HepG2 (cell line): ENCODE results near the gene CCNL1. TPM values are rescaled to one million over a fixed set of nuclear protein-coding genes. Genes with fewer than 3 reads are reported as not detected.

ENCODE experiments used
- ARID5B ChIP-seq: IDR thresholded peaks from 2 replicates; pipeline ENCODE4 v1.4.0; 2020; ENCODE audit warnings: mild to moderate bottlenecking, missing genetic modification reagents
- ETV6 ChIP-seq: sonication (generic); formaldehyde crosslinking; conservative IDR thresholded peaks from 2 replicates; pipeline ENCODE4 v1.4.0; 2020; ENCODE audit warnings: missing genetic modification reagents
- FOXK2 ChIP-seq: fragments of 450-650 bp; IDR thresholded peaks from 2 replicates; pipeline ENCODE4 v1.6.1; 2016
- HINFP ChIP-seq: sonication (generic); formaldehyde crosslinking; IDR thresholded peaks from 2 replicates; pipeline ENCODE4 v1.4.0; 2020; ENCODE audit warnings: low read depth, mild to moderate bottlenecking, missing genetic modification reagents
- KLF16 ChIP-seq, 2 experiments: sonication (generic) in 1 of 2; formaldehyde crosslinking in 1 of 2; IDR thresholded peaks; 2 replicates each; pipeline versions ENCODE4 v1.6.1 to v1.8.0; 2016 to 2023; ENCODE audit warnings: missing genetic modification reagents in 2 of 2, missing compliant biosample characterization in 1 of 2
- MYC ChIP-seq: sonication (generic); formaldehyde crosslinking; IDR thresholded peaks from 2 replicates; pipeline ENCODE4 v1.9.0; 2021; ENCODE audit warnings: missing genetic modification reagents, borderline replicate concordance
- TBX2 ChIP-seq: sonication (generic); formaldehyde crosslinking; IDR thresholded peaks from 2 replicates; pipeline ENCODE4 v1.5.0; 2020; ENCODE audit warnings: missing genetic modification reagents, mild to moderate bottlenecking, borderline replicate concordance
- TCF12 ChIP-seq, 2 experiments: fragments of 450-650 bp in 1 of 2; sonication (generic) in 1 of 2; formaldehyde crosslinking in 1 of 2; IDR thresholded peaks; 2 replicates each; pipeline versions ENCODE4 v1.6.1 to v1.8.0; 2017 to 2022; ENCODE audit warnings: antibody characterized with exemption in 1 of 2, mild to moderate bottlenecking in 1 of 2, missing genetic modification reagents in 1 of 2, moderate library complexity in 1 of 2
- TCF7 ChIP-seq: sonication (generic); IDR thresholded peaks from 2 replicates; pipeline ENCODE4 v1.6.1; 2016; ENCODE audit warnings: antibody characterized with exemption, low read depth
- TEAD3 ChIP-seq: optimal IDR thresholded peaks from 2 replicates; pipeline ENCODE3; 2016; ENCODE audit warnings: borderline replicate concordance
- THAP11 ChIP-seq: IDR thresholded peaks from 2 replicates; pipeline ENCODE4 v1.6.1; 2016; ENCODE audit warnings: missing biosample characterization, missing genetic modification reagents
- ZKSCAN1 ChIP-seq: fragments of 150-350 bp; IDR thresholded peaks from 2 replicates; pipeline ENCODE4 v1.6.1; 2014; ENCODE audit warnings: low read length
- ZNF383 ChIP-seq: sonication (generic); formaldehyde crosslinking; IDR thresholded peaks from 2 replicates; pipeline ENCODE4 v1.4.0; 2020; ENCODE audit warnings: missing genetic modification reagents, mild to moderate bottlenecking, borderline replicate concordance
- ZNF430 ChIP-seq: sonication (generic); formaldehyde crosslinking; IDR thresholded peaks from 2 replicates; pipeline ENCODE4 v1.9.0; 2021; ENCODE audit warnings: mild to moderate bottlenecking, missing genetic modification reagents
- ZNF605 ChIP-seq: sonication (generic); formaldehyde crosslinking; IDR thresholded peaks from 2 replicates; pipeline ENCODE4 v1.8.0; 2022; ENCODE audit warnings: mild to moderate bottlenecking, missing genetic modification reagents
- polyA plus RNA-seq, 8 experiments: library from polyadenylated mRNA; depleted of rRNA in 3 of 8; stranded (reverse) in 7 of 8; unstranded in 1 of 8; fragments of >200 nt; fragmentation: Illumina TruSeq in 4 of 8; extraction: Trizol in 4 of 8; gene quantifications; 2 replicates each; pipeline versions ENCODE4 v1.2.1 to v1.2.3, GENCODE V29; 2011 to 2016; ENCODE audit warnings: low read depth in 4 of 8, missing spikeins in 1 of 8, mixed read lengths in 1 of 8; ENCODE audit not compliant: insufficient read depth in 1 of 8
- total RNA-seq, 5 experiments: library from RNA; depleted of rRNA; stranded (reverse); fragments of >200 nt; fragmentation: Illumina TruSeq; extraction: Trizol; gene quantifications; 2 replicates each; pipeline ENCODE4 v1.2.3, GENCODE V29; 2016; ENCODE audit warnings: low read depth in 1 of 5
- TF ChIP-seq, protein P1 (sequence below): sonication (generic); formaldehyde crosslinking; IDR thresholded peaks from 2 replicates; pipeline ENCODE4 v1.8.0; 2022; ENCODE audit warnings: mild to moderate bottlenecking, missing genetic modification reagents, borderline replicate concordance
- TF ChIP-seq, protein P2 (sequence below): sonication (generic); formaldehyde crosslinking; IDR thresholded peaks from 2 replicates; pipeline ENCODE4 v1.8.0; 2022; ENCODE audit warnings: mild to moderate bottlenecking, missing genetic modification reagents, moderate library complexity
- TF ChIP-seq, protein P3 (sequence below): sonication (generic); formaldehyde crosslinking; IDR thresholded peaks from 2 replicates; pipeline ENCODE4 v1.8.0; 2023; ENCODE audit warnings: mild to moderate bottlenecking, missing genetic modification reagents

Gene CCNL1
- total and polyA plus RNA-seq, 2 of the 13 experiments (the other 11 are each of a cell fraction or from before 2014, with no cell fraction given), result 151 to 303 TPM

- TF ChIP-seq ARID5B (CRISPR knock-in tag), result peak; percentile 87
- TF ChIP-seq, protein P1, sequence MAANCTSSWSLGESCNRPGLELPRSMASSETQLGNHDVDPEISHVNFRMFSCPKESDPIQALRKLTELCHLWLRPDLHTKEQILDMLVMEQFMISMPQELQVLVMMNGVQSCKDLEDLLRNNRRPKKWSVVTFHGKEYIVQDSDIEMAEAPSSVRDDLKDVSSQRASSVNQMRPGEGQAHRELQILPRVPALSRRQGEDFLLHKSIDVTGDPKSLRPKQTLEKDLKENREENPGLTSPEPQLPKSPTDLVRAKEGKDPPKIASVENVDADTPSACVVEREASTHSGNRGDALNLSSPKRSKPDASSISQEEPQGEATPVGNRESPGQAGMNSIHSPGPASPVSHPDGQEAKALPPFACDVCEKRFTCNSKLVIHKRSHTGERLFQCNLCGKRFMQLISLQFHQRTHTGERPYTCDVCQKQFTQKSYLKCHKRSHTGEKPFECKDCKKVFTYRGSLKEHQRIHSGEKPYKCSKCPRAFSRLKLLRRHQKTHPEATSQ, result no peak
- TF ChIP-seq ZNF383 (CRISPR knock-in tag), result no peak
- TF ChIP-seq TEAD3 (CRISPR knock-in tag), result peak; percentile 63
- peak; percentile 70 for TF ChIP-seq TCF7
- TF ChIP-seq HINFP (CRISPR knock-in tag), result no peak
- peak; percentile 14; the same call in 1 of the 2 replicates for TF ChIP-seq TBX2 (CRISPR knock-in tag)
- TF ChIP-seq, protein P2, sequence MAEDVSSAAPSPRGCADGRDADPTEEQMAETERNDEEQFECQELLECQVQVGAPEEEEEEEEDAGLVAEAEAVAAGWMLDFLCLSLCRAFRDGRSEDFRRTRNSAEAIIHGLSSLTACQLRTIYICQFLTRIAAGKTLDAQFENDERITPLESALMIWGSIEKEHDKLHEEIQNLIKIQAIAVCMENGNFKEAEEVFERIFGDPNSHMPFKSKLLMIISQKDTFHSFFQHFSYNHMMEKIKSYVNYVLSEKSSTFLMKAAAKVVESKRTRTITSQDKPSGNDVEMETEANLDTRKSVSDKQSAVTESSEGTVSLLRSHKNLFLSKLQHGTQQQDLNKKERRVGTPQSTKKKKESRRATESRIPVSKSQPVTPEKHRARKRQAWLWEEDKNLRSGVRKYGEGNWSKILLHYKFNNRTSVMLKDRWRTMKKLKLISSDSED (CRISPR knock-in tag), result no peak
- TF ChIP-seq, protein P3, sequence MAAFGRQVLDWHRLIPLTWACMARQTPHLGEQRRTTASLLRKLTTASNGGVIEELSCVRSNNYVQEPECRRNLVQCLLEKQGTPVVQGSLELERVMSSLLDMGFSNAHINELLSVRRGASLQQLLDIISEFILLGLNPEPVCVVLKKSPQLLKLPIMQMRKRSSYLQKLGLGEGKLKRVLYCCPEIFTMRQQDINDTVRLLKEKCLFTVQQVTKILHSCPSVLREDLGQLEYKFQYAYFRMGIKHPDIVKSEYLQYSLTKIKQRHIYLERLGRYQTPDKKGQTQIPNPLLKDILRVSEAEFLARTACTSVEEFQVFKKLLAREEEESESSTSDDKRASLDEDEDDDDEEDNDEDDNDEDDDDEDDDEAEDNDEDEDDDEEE (CRISPR knock-in tag), result 0 out of 2 replicates have a peak, but pooled peaks have one; percentile 79
- 0 out of 2 replicates have a peak, but pooled peaks have one; percentile 13 for TF ChIP-seq ZNF605 (CRISPR knock-in tag)
- peak; percentile 49; the same call in 1 of the 2 replicates for TF ChIP-seq FOXK2
- 0 out of 2 replicates have a peak, but pooled peaks have one; percentile 63 for TF ChIP-seq ETV6
- no peak for TF ChIP-seq TCF12 (IDR thresholded peaks at IDR 0.05)
- TF ChIP-seq TCF12 (CRISPR knock-in tag; IDR thresholded peaks at IDR 0.05), result no peak
- 0 out of 2 replicates have a peak, but pooled peaks have one; percentile 42 for TF ChIP-seq MYC (CRISPR knock-in tag)
- TF ChIP-seq KLF16 (CRISPR knock-in tag; IDR thresholded peaks at IDR 0.05), result peak in 1 of 2 experiments; percentile 16; a peak in 1 of 4 replicates
- TF ChIP-seq ZKSCAN1, result no peak
- TF ChIP-seq THAP11 (CRISPR knock-in tag), result peak; percentile 40; the same call in 1 of the 2 replicates
- TF ChIP-seq ZNF430 (CRISPR knock-in tag), result peak; percentile 25; the same call in 1 of the 2 replicates
Measured at GRCh38 chr3:157130467-157131251, 29.3 kb downstream of the CCNL1 start (continued).
